ENCODE results near the gene NRG2.

NRG2 gene

GRCh38 chr5:139975306-139975705 lies 67.8 kb downstream of the NRG2 start:
- in situ Hi-C loops (cut with MboI; ENCODE audit: low sequenced_read_pairs), result no loop called here

GRCh38 chr5:139974661-139975060 lies 68.4 kb downstream of the NRG2 start:
- in situ Hi-C loops (cut with MboI; ENCODE audit: low sequenced_read_pairs), result loop anchor here (25.0 kb wide), 1 partner anchor 187 kb away; the partner anchor contains the start of gene PSD2

GRCh38 chr5:139971202-139971725 lies 71.8 kb downstream of the NRG2 start:
- in situ Hi-C loops (cut with MboI; ENCODE audit: low sequenced_read_pairs), result loop anchor here (25.0 kb wide), 1 partner anchor 184 kb away; the partner anchor contains the start of gene PSD2

- in situ Hi-C loops (cut with MboI; ENCODE audit: low sequenced_read_pairs), result loop anchor here (25.0 kb wide), 1 partner anchor 182 kb away; the partner anchor contains the start of gene PSD2
These were observed 73.8 kb downstream of the NRG2 start for GRCh38 chr5:139969318-139969717.

- in situ Hi-C loops (cut with MboI; ENCODE audit: low sequenced_read_pairs), result loop anchor here (25.0 kb wide), 1 partner anchor 181 kb away; the partner anchor contains the start of gene PSD2
These were observed 74.4 kb downstream of the NRG2 start for GRCh38 chr5:139968547-139969261.

- in situ Hi-C loops (cut with MboI; ENCODE audit: low sequenced_read_pairs), result loop anchor here (25.0 kb wide), 1 partner anchor 180 kb away; the partner anchor contains the start of gene PSD2
These were observed 75.7 kb downstream of the NRG2 start for GRCh38 chr5:139967353-139967752.

GRCh38 chr5:139966856-139967255 lies 76.2 kb downstream of the NRG2 start:
- in situ Hi-C loops (cut with MboI; ENCODE audit: low sequenced_read_pairs), result loop anchor here (25.0 kb wide), 1 partner anchor 180 kb away; the partner anchor contains the start of gene PSD2

GRCh38 chr5:139964994-139965565 lies 78.0 kb downstream of the NRG2 start:
- in situ Hi-C loops (cut with MboI; ENCODE audit: low sequenced_read_pairs), result loop anchor here (25.0 kb wide), 1 partner anchor 178 kb away; the partner anchor contains the start of gene PSD2

GRCh38 chr5:139964266-139964993 lies 78.7 kb downstream of the NRG2 start:
- in situ Hi-C loops (cut with MboI; ENCODE audit: low sequenced_read_pairs), result loop anchor here (25.0 kb wide), 1 partner anchor 177 kb away; the partner anchor contains the start of gene PSD2

GRCh38 chr5:139962445-139962844 lies 80.7 kb downstream of the NRG2 start:
- in situ Hi-C loops (cut with MboI; ENCODE audit: low sequenced_read_pairs), result loop anchor here (25.0 kb wide), 1 partner anchor 175 kb away; the partner anchor contains the start of gene PSD2

GRCh38 chr5:139961435-139962157 lies 81.5 kb downstream of the NRG2 start:
- in situ Hi-C loops (cut with MboI; ENCODE audit: low sequenced_read_pairs), result loop anchor here (25.0 kb wide), 1 partner anchor 174 kb away; the partner anchor contains the start of gene PSD2

GRCh38 chr5:139960723-139961383 lies 82.2 kb downstream of the NRG2 start:
- in situ Hi-C loops (cut with MboI; ENCODE audit: low sequenced_read_pairs), result loop anchor here (25.0 kb wide), 1 partner anchor 174 kb away; the partner anchor contains the start of gene PSD2

- in situ Hi-C loops (cut with MboI; ENCODE audit: low sequenced_read_pairs), result loop anchor here (25.0 kb wide), 1 partner anchor 171 kb away; the partner anchor contains the start of gene PSD2
These were observed 84.5 kb downstream of the NRG2 start for GRCh38 chr5:139958432-139959148.

GRCh38 chr5:139956342-139956741 lies 86.8 kb downstream of the NRG2 start:
- in situ Hi-C loops (cut with MboI; ENCODE audit: low sequenced_read_pairs), result loop anchor here (25.0 kb wide), 1 partner anchor 169 kb away; the partner anchor contains the start of gene PSD2

- in situ Hi-C loops (cut with MboI; ENCODE audit: low sequenced_read_pairs), result loop anchor here (25.0 kb wide), 1 partner anchor 168 kb away; the partner anchor contains the start of gene PSD2
These were observed 87.4 kb downstream of the NRG2 start for GRCh38 chr5:139955616-139956273.

GRCh38 chr5:139955053-139955605 lies 88.0 kb downstream of the NRG2 start:
- in situ Hi-C loops (cut with MboI; ENCODE audit: low sequenced_read_pairs), result loop anchor here (25.0 kb wide), 1 partner anchor 168 kb away; the partner anchor contains the start of gene PSD2

GRCh38 chr5:139954462-139954861 lies 88.6 kb downstream of the NRG2 start:
- in situ Hi-C loops (cut with MboI; ENCODE audit: low sequenced_read_pairs), result loop anchor here (25.0 kb wide), 1 partner anchor 167 kb away; the partner anchor contains the start of gene PSD2
